ENCODE data around the gene ATP6V1G2. TPM values are rescaled to one million over a fixed set of nuclear protein-coding genes. Genes with fewer than 3 reads are reported as not detected.

Gene ATP6V1G2
- polyA plus RNA-seq, 3 donors, result 0.41 TPM; not detected in 2

DNA sequence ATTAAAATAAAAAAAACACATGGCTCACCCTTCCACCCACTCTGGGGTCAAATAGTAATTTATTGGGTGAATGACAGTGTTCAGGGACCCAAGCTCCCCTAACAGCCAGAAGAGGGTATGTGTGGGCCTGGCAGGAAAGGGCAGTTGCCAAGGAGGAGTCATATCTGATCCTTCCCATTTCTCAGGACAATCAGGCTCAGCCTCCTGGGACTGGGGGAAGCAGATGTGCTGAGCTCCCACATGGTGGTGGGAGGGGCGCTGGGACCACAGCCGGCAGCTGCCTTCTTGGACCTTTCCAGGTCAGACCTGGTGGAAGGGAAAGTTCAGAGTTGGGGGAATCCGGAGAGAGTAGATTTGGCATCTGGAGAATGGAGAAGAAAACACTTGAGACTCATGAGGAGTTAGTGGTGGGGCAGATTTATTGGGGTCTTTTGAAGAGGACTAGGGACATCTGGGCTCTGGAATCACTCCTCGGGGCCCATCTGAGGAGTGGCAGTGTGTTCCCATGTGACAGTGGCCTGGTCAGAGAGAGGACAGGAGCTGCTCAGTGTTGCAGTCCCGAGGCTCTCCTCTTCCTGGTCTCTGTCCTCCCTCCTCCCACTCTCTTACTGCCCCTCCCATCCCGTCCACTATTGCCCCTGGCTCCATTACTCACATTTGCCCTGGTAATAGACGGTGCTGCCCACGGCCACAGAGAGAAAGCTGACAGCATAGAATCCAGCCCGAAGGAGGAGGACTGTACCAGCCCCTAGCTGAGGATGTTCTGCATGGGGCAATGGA, 42.7 kb upstream of the ATP6V1G2 start:
- no peak for DNase-seq
- WGBS (ENCODE audit: insufficient coverage), result 30% methylated on average over 3 of the region's 9 CpGs
- peaks cover 32% of the 10 kb centered on the region in 2 donors for H3K36me3 Mint-ChIP-seq
- peaks cover 34% of the 10 kb centered on the region for H4K20me1 ChIP-seq (ENCODE audit: insufficient read depth, low read length)
- peaks cover 52 to 69% of the 10 kb centered on the region in 2 donors for H3K4me1 ChIP-seq (ENCODE audit: control insufficient read depth in 1 of 2, insufficient read depth in 2 of 2, low read length in 2 of 2)
- peaks cover 73% of the 10 kb centered on the region for H3K4me1 Mint-ChIP-seq
- H3K27me3 Mint-ChIP-seq (ENCODE audit: low read depth in 3 of 3), result peaks cover 0 to 6% (median 3%) of the 10 kb centered on the region in 3 donors
- H3K9ac ChIP-seq (ENCODE audit: insufficient read depth, low read length, poor library complexity, severe bottlenecking), result peak overlapping the region; percentile 73
- H3K36me3 ChIP-seq (replicated peaks in 1 of 2; ENCODE audit: control insufficient read depth in 1 of 2, insufficient read depth in 2 of 2, low read length in 2 of 2), result peaks cover 12 to 23% of the 10 kb centered on the region in 2 donors
- H3K27me3 ChIP-seq (ENCODE audit: control insufficient read depth in 2 of 2, insufficient read depth in 2 of 2, low read length in 2 of 2), result no peaks in the 10 kb centered on the region
- peak overlapping the region; percentile 71 to 77 for H3K4me3 Mint-ChIP-seq
- no peak overlapping the region for H2AFZ ChIP-seq (ENCODE audit: insufficient read depth, low read depth, low read length, poor library complexity, severe bottlenecking)
- peak overlapping the region in 1 of 2 donors; percentile 85 for H3K27ac ChIP-seq (ENCODE audit: low read depth in 1 of 2, low read length in 2 of 2)
- peak overlapping the region; percentile 99 for H3K4me2 ChIP-seq (replicated peaks; ENCODE audit: extremely low read depth, low read length, poor library complexity, severe bottlenecking)
- TF ChIP-seq, protein P1, sequence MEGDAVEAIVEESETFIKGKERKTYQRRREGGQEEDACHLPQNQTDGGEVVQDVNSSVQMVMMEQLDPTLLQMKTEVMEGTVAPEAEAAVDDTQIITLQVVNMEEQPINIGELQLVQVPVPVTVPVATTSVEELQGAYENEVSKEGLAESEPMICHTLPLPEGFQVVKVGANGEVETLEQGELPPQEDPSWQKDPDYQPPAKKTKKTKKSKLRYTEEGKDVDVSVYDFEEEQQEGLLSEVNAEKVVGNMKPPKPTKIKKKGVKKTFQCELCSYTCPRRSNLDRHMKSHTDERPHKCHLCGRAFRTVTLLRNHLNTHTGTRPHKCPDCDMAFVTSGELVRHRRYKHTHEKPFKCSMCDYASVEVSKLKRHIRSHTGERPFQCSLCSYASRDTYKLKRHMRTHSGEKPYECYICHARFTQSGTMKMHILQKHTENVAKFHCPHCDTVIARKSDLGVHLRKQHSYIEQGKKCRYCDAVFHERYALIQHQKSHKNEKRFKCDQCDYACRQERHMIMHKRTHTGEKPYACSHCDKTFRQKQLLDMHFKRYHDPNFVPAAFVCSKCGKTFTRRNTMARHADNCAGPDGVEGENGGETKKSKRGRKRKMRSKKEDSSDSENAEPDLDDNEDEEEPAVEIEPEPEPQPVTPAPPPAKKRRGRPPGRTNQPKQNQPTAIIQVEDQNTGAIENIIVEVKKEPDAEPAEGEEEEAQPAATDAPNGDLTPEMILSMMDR (IDR thresholded peaks at IDR 0.05), result no peak
- peak overlapping the region; percentile 62 to 97 (median 79) for H3K27ac Mint-ChIP-seq
- H3K79me2 ChIP-seq (ENCODE audit: insufficient read depth, low read length), result peaks cover 43% of the 10 kb centered on the region
- H3K9me3 ChIP-seq (replicated peaks in 1 of 2; ENCODE audit: control insufficient read depth in 1 of 2, insufficient read depth in 1 of 2, low read length in 2 of 2), result no peaks in the 10 kb centered on the region
- H3K4me3 ChIP-seq (replicated peaks in 1 of 3; ENCODE audit: low read depth in 2 of 3, low read length in 3 of 3), result peak overlapping the region in 2 of 3 experiments; percentile 61 to 98
- peaks cover 0 to 4% (median 0%) of the 10 kb centered on the region in 7 donors for H3K9me3 Mint-ChIP-seq
- intact Hi-C loops (cut with micrococcal nuclease), result no loop called here

GRCh38 chr6:31587791-31588777, 41.7 kb upstream of the ATP6V1G2 start:
- intact Hi-C loops (cut with micrococcal nuclease), result loop anchor here in 1 of 2 donors (2.0 kb wide), 1 partner anchor 29 kb away; no protein-coding TSS in a partner anchor

More at GRCh38 chr6:31587791-31588777, 41.7 kb upstream of the ATP6V1G2 start:
- H3K9ac ChIP-seq (ENCODE audit: insufficient read depth, low read length, poor library complexity, severe bottlenecking), result peak overlapping the region; percentile 73
- peaks cover 0 to 6% (median 3%) of the 10 kb centered on the region in 3 donors for H3K27me3 Mint-ChIP-seq (ENCODE audit: low read depth in 3 of 3)
- H3K79me2 ChIP-seq (ENCODE audit: insufficient read depth, low read length), result peaks cover 52% of the 10 kb centered on the region
- peaks cover 34% of the 10 kb centered on the region for H4K20me1 ChIP-seq (ENCODE audit: insufficient read depth, low read length)
- no peaks in the 10 kb centered on the region for H3K9me3 ChIP-seq (replicated peaks in 1 of 2; ENCODE audit: control insufficient read depth in 1 of 2, insufficient read depth in 1 of 2, low read length in 2 of 2)
- 22% methylated on average over 11 of the region's 12 CpGs for WGBS (ENCODE audit: insufficient coverage)
- H3K4me1 Mint-ChIP-seq, result peaks cover 80% of the 10 kb centered on the region
- H2AFZ ChIP-seq (ENCODE audit: insufficient read depth, low read depth, low read length, poor library complexity, severe bottlenecking), result peak overlapping the region; percentile 31
- H3K27ac ChIP-seq (ENCODE audit: low read depth in 1 of 2, low read length in 2 of 2), result peak overlapping the region; percentile 80 to 85
- no peaks in the 10 kb centered on the region for H3K27me3 ChIP-seq (ENCODE audit: control insufficient read depth in 2 of 2, insufficient read depth in 2 of 2, low read length in 2 of 2)
- H3K36me3 Mint-ChIP-seq, result peaks cover 32 to 33% of the 10 kb centered on the region in 2 donors
- peaks cover 61 to 77% of the 10 kb centered on the region in 2 donors for H3K4me1 ChIP-seq (ENCODE audit: control insufficient read depth in 1 of 2, insufficient read depth in 2 of 2, low read length in 2 of 2)
- peaks cover 12 to 23% of the 10 kb centered on the region in 2 donors for H3K36me3 ChIP-seq (replicated peaks in 1 of 2; ENCODE audit: control insufficient read depth in 1 of 2, insufficient read depth in 2 of 2, low read length in 2 of 2)
- peaks cover 0 to 4% (median 0%) of the 10 kb centered on the region in 7 donors for H3K9me3 Mint-ChIP-seq
- DNase-seq, result peak in 1 of 3 donors; percentile 8
- peak overlapping the region; percentile 97 to 98 for H3K4me3 Mint-ChIP-seq
- peak overlapping the region; percentile 99 for H3K4me2 ChIP-seq (replicated peaks; ENCODE audit: extremely low read depth, low read length, poor library complexity, severe bottlenecking)
- peak overlapping the region; percentile 72 to 97 (median 91) for H3K27ac Mint-ChIP-seq
- H3K4me3 ChIP-seq (replicated peaks in 1 of 3; ENCODE audit: low read depth in 2 of 3, low read length in 3 of 3), result peak overlapping the region; percentile 61 to 98 (median 92)
- TF ChIP-seq, protein P1 (IDR thresholded peaks at IDR 0.05), result no peak
